GM21390 (cell line): ENCODE data around the gene PDZD2.
"Not testable (repeated sequence)": the region's sequence is repeated elsewhere in the genome, so short reads cannot be mapped to it uniquely, and the experiment has no call there.

Source experiments
- ATAC-seq: cut with Tn5 transposase; IDR thresholded peaks from one replicate; pipeline ENCODE4 v1.9.1; 2021; ENCODE audit not compliant: unreplicated experiment

The PDZD2 gene

DNA sequence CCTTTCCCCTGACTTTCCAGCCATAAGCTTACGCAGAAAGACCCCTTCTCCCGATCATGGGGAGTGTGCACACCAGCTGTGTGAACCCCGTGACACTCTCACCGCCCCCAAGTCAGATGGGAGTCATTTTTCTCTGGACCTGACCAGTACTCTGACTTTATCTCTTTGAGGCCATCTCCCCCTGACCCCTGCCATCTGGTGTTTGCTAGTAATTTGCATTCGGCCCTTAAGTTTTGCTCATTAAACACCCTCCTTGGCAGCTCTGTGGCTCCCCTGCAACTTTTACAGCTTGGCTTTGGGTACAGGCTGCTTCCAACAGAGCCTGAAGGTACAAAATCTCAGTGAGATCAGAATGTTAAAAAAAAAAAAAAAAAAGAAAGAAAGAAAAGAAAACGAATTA lies 43.9 kb downstream of the PDZD2 start:
- ATAC-seq, result no peak

DNA sequence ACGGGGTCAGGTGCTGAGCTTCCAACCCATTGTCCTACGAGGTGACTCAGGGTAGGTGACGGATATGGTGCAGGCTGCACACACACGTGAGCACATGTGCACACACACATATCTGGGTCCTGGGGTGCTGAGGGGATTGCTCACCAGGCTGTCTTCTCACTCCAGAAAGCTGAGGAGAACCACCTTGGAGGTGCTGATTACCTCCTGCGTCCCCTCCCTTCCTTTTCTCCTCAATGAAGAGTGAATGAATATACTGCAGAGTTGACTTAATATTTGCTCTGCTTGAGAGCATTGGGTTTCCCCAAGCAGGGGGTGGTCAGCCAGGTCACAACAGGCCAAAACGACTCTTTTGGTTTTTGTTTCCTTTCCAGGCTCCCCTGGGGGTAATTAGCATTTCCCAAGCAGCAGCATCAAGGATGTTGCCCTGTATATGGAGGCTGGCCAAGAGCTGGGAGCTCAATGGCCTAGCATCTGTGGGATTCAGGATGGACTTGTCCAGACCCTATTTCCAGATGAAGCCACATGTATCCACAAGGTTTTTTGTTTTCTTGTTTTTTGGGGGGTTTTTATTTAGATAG lies 49.7 kb downstream of the PDZD2 start:
- ATAC-seq, result no peak

DNA sequence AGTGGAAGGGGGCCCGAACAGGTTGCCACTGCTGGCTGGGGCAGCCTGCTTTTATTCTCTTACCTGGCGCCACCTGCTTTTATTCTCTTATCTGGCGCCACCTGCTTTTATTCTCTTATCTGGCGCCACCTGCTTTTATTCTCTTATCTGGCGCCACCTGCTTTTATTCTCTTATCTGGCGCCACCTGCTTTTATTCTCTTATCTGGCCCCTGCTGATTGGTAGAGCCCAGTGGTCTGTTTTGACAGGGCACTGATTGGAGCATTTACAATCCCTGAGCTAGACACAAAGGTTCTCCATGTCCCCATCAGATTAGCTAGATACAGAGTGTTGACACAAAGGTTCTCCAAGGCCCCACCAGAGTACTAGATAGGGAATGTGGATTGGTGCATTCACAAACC lies 52.5 kb downstream of the PDZD2 start:
- ATAC-seq, result not testable (repeated sequence)

DNA sequence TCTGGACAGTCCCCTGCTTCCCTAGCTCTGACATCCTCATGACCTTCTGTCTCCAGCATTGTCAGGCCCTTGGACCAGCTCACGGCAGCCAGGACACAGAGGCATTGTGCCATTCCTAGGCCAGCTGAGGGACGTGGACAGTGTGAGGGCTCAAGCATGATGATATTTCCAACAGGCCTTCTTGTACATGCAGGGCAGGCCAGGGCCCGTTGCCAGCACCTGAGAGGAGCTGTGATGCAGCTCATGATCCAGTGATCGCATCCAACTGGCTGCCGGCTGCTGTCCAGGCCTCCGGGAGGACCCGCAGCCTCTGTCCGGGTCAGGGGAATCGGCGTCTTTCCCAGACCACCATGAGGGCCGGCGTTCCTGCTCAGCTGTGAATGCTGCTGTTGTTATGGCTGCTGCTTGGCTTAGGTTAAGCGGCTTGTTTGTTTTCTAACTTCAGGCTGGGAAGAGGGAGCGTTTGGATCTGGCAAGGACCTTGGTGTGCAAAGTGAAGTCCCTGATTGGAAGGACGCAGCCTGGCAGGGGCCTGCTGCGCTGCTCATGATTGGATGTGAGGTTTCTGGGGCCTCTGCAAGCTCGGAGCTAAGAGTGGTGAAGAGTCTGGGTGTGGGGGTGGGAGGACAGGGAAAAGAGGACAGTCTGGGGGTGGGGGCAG lies 53.8 kb downstream of the PDZD2 start:
- no peak for ATAC-seq

DNA sequence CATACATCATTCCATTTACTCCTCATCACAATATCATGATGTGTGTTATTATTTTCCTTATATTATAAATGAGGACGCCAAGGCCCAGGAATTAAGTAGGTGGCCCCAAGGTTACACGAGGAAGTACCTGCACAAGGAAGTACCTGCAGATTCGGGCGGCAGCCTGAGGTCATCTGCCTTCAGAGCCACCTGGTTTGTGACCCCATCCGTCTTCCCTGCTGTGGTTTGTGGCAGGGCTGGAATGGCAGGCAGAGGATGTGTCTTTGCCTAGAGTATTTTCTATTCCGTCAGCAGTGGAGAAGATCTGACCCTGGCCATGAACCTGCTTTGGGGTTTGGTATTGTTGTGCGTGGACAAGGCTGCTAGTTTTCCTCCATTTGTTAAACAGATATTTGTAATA lies 59.7 kb downstream of the PDZD2 start:
- no peak for ATAC-seq

DNA sequence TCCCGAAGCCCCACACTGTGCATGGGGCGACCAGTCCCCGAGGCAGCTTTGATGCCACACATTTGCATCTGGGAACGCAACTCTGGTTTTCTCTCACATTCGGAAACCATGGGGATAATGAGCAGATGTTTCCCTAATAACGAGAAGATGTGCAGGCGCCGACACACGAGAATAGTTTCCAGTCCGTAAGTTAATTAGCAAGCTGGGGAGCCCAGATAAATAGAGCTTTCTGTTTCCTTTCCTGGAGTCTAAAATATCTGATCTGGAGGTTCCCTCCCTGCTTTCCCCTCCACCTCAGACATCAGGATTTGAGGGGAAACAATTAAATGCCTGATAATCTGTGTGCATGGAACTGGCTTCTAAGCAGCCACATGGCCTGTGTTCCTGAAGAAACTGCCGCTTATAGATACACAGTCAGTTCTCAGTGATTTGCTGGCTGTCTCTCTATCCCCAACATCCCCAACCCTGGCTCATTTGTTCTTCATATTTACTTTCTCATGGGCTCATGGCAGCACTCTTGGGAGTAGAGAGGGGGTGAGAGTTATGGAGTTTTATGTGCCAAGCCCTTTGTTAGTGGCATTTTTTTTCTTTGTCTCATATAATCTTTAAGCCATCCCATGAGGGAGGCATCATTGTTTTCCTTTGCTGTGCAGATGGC lies 62.8 kb downstream of the PDZD2 start:
- ATAC-seq, result no peak

DNA sequence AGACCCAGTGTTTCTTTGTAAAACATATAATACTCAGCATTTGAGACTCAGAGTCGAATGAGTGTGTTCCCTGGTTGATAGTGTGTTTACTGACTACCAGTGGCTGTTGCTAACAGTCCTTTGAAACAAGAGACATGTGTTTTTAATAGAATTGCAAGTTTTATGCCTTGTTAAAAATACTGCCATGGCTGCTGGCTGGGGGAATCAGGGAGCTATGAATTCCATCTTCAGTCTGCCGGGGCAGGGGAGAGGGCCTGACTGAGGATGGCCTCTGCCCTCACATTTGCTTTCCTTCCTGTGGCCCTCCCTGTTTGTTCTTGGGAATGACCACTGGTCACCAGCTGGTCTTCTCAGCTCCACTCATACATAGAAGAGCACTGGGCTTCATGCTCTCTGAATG lies 63.8 kb downstream of the PDZD2 start:
- ATAC-seq, result no peak

DNA sequence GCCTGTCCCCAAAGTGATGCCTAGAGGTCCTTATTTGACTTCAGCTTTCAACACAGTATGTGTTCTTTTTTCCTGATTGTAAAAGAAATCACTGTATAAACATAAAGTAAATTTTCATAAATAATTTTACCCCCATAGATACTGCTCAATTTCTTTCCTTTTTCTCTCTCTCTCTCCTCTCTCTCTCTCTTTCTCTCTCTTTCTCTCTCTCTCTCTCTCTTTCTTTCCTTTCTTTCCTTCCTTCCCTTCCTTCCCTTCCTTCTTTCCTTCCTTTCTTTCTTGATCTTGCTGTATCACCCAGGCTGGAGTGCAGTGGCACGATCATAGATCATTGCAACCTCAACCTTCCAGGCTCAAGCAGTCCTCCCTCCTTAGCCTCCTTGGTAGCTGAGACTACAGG lies 64.8 kb downstream of the PDZD2 start:
- ATAC-seq, result no peak

DNA sequence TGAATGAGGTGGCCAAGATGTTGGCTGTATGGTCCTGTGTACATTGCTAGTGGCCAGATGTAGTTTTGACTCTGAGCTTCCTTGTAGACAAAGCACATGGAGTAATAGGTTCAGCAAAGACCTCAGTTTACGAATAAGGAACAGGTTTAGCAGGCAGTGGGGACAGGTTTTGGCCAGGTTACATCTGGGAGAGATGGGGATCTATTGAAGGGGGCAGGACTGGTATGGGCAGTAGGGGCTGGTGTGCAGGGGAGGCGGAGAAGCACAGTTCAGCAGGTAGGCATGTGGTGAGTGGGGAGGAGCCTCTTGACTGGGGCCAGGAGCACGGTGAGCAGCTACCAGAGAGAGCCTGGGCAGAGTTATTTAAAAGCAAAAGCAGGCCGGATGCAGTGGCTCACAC lies 67.3 kb downstream of the PDZD2 start:
- no peak for ATAC-seq

DNA sequence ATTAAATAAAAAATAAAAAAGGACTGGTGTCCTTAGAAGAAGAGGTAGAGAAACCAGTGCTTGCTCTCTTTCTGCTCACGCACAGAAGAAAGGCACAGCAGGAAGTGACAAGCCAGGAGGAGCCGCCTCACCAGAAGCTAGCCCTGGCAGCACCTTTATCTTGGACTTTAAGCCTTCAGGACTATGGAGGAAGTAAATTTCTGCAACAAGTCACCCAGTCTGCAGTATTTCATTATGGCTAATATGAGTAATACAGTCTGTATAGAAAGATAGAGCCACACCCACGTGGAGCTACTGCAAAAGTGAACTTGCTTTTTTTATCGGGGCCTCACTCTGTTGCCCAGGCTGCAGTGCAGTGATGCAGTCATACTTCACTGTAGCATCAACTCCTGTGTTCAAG lies 68.4 kb downstream of the PDZD2 start:
- no peak for ATAC-seq

DNA sequence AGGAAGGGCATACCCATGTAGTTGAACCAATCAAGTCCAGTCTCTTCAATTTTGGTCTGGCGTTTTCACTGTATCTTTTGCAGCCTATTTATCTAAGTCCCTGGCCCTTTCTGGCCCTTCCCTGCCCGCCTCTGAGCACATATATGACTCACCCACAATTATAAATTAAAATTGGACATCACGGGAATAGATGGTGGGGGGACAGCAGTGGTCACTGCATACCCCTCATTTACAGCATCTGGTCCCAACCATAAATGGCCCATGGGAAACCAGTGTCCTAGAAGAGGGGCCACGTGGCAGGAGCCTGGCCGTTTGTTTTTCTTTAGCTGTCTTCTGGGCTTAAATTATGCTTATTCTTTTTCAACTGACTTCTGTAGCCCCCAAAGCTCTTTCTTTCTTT lies 69.2 kb downstream of the PDZD2 start:
- no peak for ATAC-seq

DNA sequence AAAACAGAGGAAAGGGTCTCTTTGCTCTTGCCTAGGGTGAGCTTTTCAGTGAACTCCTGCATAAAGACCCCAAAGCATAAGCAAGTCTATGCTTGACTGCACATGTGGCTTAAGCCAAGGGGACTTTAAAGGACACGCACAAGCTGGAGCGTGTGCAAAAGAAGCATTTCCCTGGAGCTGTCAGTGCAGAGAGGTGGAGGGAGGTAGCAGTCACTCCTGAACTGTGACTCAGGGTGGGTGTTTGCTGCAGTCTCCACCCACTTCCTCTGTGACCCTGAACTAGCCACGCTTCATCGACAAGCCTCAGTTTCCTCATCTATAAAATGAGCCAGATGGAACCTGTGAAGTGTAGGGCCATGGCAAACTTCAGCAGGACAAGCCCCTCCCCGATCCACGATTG lies 72.4 kb downstream of the PDZD2 start:
- no peak for ATAC-seq

DNA sequence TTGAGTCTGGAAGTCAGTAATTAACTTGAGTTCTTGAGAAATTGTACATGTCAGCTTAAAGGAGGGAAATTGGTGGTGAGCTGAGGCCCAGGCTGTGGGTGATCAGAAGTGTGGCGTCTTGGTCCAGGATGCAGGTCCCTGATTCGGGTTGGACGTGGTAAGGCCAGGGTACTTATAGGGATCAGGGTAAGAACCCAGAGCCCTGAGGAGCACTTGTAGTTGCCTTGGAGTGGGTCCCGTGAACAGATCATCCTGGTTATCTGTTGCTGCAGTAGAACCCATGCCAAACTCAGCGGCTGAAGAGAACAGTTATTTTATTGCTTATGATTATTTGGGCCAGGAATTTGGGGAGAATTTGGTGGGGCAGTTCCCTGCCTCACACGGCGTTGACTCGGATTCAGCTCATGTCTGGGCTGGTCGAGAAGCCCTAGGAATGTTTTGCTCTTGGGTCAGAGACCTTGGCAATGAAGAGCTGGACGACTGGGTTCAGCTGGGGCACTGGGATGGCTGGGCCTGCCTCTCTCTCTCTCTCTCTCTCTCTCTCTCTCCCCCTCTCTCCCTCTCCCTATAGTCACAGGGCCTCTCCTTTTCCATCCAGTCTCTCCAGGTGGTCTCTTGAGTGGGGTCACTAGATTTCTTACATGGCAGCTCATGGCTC lies 73.1 kb downstream of the PDZD2 start:
- no peak for ATAC-seq

DNA sequence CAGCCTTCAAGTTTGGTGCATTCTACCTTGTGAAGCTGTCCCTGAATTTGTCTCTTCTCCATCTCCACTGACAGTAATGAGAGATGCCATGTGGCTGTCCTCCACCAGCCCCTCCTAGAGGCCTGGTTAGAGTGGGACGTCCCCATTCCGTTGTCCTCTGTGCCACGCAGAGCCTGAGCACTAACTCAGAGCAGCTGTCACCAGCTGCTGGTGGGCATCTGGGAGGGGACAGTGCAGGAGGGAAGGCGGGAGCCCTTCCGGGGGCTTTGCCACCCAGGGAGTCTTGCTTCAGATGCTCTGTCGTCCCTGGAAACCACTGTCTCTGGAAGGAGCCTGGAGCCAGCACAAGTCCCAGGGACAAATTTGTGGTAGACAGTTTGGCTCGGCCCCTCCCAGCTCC lies 78.6 kb downstream of the PDZD2 start:
- ATAC-seq, result no peak

DNA sequence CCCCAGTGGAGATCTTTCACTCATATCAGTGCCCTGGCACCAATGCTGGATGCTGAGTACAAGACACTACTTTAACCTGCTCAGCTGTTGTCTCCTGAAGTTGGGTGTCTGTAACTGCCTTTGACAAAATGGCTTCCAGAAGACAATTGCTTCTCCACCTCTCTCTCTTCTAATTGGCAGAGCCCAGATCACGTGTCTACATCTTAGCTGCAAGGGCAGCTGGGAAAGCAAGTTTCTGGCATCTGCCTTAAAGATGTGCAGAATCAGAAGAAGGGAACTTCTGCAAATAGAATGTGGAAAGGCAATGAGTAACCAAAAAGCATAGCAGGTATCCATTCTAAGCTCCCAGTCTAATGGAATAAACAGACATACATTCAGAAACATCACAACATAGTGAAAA lies 81.1 kb downstream of the PDZD2 start:
- ATAC-seq, result no peak

DNA sequence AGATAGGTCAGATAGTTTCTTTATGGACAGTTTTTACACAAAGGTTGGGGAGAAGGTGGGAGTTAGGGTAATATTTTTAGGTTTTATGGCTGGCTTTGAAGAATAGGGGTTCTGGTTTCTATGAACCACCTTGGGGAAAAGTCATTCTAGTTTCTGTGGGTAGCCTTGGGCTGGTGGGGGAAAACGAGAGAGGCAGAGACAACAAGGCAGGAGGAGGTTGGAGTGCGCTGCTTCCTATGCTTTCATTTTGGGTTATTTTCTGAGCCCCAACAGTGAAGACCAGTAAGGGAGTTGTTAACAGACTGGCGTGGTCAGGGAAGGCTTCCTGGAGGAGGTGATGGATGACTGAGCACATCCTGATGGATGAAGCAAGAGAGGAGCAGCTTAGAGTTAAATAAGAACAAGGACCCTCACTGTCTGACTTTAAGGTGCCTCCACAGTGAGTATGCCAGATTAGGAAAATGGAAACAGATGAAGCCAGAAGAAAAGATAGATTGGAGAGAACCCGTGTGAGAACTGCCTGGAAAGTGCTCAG lies 81.9 kb downstream of the PDZD2 start:
- ATAC-seq, result no peak

DNA sequence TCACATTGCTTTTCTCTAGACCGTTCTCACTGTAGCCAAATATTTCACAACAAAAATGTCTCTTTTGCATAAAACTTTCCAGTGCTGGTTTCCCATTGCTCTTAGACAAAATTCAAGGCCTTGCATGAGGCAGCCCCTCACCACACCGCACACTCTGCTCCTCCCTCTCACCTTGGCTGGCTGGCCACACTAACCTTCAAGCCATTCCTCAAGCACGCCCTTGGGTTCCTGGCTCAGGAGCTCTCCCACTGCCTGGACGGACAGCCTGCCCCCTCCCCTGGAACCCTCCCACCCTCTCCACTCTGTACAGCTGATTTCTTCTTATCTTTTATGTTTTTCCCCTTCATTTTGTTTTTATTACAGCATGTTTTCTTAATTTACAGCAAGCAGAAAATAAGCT lies 83.2 kb downstream of the PDZD2 start:
- no peak for ATAC-seq

DNA sequence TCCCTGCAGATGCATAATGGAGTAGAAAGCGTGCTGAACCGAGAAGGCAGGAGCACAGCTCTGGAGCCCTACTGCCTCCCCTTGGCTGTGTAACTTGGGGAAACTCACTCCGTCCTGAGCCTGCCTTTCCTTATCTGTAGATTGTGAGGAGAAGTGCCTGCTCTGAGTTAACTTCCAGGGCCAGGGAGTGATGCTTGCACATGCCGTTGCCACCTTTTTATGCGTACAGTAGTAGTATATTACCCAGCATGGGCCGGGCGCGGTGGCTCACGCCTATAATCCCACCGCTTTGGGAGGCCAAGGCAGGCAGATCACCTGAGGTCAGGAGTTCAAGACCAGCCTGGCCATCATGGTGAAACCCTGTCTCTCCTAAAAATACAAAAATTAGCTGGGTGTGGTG lies 87.1 kb downstream of the PDZD2 start:
- no peak for ATAC-seq

DNA sequence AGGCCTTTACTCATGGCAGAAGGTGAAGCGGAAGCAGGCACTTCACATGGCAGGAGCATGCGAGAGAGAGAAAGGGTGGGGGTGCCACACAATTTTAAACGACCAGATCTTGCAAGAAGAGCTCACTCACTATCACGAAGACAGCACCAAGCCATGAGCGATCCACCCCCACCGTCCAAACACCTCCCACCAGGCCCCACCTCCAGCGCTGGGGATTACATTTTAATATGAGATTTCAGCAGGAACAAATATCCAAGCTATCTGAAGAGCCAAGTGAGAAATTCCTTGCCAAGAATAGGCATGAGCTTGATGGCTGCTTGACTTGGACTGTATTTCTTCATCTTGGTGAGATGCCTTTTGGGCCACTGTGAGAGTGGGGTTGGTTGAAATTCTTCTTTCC lies 88.0 kb downstream of the PDZD2 start:
- no peak for ATAC-seq

DNA sequence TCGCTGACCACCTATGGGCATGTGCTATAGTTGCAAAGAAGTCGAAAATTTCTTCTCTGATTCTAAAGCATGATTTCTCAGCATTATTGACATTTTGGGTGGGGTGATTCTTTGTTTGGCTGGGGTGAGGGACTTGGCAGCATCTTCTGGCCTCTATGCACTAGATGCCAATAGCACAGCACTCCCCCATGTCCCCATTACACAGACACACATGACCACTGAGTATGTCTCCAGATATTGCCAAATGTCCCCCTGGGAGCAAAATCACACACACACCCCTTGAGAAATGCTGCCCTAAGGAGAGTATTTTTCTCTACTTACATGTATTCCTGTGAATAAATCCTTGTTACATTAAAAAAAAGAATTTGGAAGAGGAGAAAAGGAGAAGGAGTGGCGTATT lies 89.1 kb downstream of the PDZD2 start:
- no peak for ATAC-seq

DNA sequence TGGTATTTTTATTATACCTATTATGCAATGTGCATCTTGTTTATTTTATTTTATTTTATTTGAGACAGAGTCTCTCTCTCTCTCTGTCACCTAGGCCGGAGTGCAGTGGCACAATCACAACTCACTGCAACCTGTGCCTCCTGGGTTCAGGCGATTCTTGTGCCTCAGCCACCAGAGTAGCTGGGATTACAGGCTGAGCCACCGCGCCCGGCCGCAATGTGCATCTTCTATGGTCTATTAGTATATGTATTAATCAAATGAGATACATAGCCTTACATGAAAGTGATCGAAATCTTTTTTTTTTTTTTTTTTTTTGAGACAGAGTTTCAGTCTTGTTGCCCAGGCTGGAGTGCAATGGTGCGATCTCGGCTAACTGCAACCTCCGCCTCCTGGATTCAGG lies 89.9 kb downstream of the PDZD2 start:
- ATAC-seq, result not testable (repeated sequence)

DNA sequence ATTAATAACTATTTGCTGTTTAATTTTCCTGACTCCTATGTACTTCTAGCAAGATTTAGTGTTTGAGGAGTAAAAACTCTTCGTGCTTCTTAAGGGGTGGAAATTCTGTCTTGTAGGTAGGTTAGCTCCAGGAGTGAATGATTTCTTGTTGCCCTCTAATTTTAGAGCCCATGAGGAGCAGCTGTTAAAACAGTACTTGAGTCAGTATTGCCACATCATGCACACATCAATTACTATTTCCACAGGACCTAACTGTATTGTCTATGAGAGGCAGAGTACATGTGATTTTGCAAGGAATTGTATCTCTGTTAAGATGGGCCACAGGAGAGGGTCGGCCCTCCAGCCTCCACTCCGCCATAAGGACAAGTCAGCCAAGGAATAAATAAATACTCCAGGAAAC lies 91.2 kb downstream of the PDZD2 start:
- no peak for ATAC-seq
